OCI-LY3 (cell line): ENCODE results near the gene ZNF699.

Source experiments
- CTCF ChIP-seq: fragments of 200-600, 300-600 bp; sonication (generic); IDR thresholded peaks from 2 replicates; pipeline ENCODE4 v1.5.1; 2014; ENCODE audit warnings: antibody characterized with exemption, low read length, low read depth
- EZH2phosphoT487 ChIP-seq: fragments of 200-600 bp; shearing (Covaris generic); IDR thresholded peaks from 2 replicates; pipeline ENCODE4 v1.6.1; 2018; ENCODE audit warnings: antibody characterized with exemption, mixed run types, low read depth

GRCh38 chr19:9321338-9321737 lies 11.7 kb upstream of the ZNF699 start:
- TF ChIP-seq CTCF (no peak), EZH2phosphoT487 (no peak)
